GM12873 (cell line): ENCODE results near the gene FAM47A.

Source experiments
- CTCF ChIP-seq: IDR thresholded peaks from 2 replicates; pipeline ENCODE4 v1.5.1; 2012; ENCODE audit warnings: low read depth, mild to moderate bottlenecking, moderate library complexity, low read length, control low read depth; ENCODE audit not compliant: insufficient read depth; ENCODE audit errors: missing control alignments

Gene FAM47A

GRCh38 chrX:34132028-34132427, at the start of gene FAM47A:
Gene FAM47A, minus strand, starts transcription at chrX:34132314. Its CDS starts 36 bp downstream, at chrX:34132278.
- no peak for TF ChIP-seq CTCF

DNA sequence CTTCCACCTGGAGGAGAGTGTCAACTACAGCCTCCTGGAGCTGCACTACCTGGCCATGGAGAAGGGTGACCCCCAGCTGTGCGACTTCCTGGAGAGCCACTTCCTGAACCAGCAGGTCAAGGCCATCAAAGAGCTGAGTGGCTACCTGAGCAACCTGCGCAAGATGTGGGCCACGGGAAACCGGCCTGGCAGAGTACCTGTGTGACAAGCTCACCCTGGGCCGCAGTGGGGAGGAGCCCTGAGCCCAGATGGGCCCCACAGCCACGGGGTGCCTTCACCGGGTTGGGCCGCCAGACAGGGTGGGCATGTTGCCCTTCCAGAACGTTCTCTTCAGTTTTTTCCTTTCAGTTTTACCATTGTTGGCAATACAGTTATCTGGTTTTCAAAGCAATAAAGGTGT, 15.2 kb upstream of the FAM47A start:
- no peak for TF ChIP-seq CTCF

GRCh38 chrX:34146906-34147305, 14.8 kb upstream of the FAM47A start:
- no peak for TF ChIP-seq CTCF

- TF ChIP-seq CTCF = no peak
Observed at GRCh38 chrX:34144246-34144645, 12.1 kb upstream of the FAM47A start.

- no peak for TF ChIP-seq CTCF
Observed at GRCh38 chrX:34140816-34141215, 8.7 kb upstream of the FAM47A start.

DNA sequence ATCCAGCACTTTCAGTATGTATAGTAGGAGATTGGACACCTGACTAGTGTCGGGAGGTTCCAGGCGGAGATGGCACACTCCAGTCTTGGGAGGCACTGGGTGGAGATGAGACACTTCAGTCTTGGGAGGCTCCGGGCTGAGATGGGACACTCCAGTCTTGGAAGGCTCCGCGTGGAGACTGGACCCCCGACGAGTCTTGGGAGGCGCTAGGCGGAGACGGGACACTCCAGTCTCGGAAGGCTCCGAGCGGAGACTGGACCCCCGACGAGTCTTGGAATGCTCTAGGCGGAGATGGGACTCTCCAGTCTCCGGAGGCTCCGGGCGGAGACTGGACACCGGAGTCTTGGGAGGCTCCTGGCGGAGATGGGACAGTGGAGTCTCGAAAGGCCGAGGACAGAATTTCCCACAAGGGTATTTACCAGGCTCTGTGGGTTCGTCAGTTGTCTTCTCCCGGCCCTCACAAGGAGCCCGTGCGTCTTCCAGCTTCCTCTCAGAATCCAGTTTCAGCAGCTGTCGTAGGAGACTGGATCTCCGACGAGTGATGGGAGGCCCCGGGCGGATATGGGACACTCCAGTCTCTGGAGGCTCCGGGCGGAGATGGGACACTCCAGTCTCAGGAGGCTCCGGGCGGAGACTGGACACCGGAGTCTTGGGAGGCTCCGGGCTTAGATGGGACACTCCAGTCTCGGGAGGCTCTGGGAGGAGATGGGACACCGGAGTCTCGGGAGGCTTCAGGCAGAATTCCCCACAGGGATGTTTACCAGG, 952 bp downstream of the FAM47A start:
- TF ChIP-seq CTCF = no peak

- no peak for TF ChIP-seq CTCF
Observed at GRCh38 chrX:34130501-34130900, 1.6 kb downstream of the FAM47A start.

DNA sequence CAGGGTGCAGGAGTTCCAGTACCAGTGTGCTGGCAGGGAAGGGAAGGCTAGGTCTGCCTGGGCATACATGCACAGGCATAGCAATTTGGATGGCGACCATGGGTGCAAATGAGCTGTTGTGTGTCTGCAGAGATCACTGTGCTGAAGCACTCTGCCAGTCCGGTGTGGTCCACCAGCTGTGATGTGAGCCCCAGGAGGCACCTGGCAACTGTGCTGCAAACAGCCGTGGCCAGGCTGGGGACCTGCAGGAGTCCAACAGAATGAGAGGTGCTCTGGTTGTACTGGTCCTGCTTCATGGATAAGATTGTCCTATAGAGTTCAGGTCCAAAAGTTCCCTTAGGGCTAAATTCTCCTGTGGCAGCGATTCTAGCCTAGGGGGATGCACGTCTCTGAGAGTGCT, 6.1 kb downstream of the FAM47A start:
- TF ChIP-seq CTCF = no peak
